Measurements from ENCODE around the gene C5orf15. TPM values are rescaled to one million over a fixed set of nuclear protein-coding genes. Genes with fewer than 3 reads are reported as not detected.

Gene C5orf15
- polyA plus RNA-seq, 1 of the 3 experiments (the other 2 are of a cell fraction), result 81.0 TPM

DNA sequence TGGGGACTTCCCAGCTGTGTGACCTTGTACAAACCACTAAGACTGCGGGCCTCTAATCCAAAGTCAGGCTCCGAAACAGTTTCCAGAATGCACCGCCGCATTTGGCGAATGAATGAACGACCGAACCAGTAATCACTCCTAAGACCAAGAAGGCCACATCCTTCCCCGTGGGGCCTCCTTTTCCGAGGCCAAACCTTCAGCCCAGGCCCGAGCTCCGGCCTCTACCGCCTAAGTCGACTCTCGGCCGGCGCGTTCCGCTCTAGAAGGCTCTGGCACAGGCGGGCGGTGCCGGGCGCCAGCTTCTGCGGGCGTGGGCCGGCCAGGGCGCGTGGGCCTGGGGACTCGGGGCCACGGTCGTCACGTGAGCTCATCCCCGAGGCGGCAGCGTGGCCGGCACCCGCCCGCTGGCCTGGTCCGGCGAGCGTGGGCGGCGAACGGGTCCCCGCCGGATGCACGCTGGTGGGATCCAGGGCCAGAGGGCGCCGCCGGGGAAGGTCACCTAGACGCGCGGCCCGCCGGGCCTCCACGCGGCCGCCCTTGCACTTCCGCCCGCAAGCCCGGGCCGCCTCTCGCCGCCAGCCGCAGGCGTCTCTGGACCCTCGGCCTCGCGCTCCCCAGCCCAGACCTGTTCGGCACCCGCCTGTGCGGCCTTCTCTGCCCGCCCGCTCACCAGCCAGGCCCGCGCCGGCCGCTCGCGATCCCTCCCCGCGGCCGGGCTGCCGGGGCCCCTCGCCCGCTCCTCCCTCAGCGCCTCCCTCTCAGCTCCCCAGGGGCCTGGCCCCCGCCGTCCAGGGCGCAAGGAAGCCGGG is 35.6 kb upstream of the C5orf15 start:
- Histone ChIP-seq H3K27me3 (ENCODE audit: insufficient read depth) (no peaks in the 10 kb centered on the region), H3K4me2 (peak overlapping the region; percentile 98), H3K36me3 (replicated peaks in 1 of 2; ENCODE audit: control insufficient read depth in 1 of 2, insufficient read depth in 2 of 2, low read length in 1 of 2) (peaks cover 4 to 14% of the 10 kb centered on the region in 2 experiments), H3K9me2 (no peaks in the 10 kb centered on the region), H3K9me3 (no peaks in the 10 kb centered on the region), H3K4me3 (ENCODE audit: low read depth in 2 of 2, low read length in 1 of 2) (peak overlapping the region; percentile 75 to 83), H3K9ac (peak overlapping the region; percentile 97), H3K4me1 (ENCODE audit: control insufficient read depth in 1 of 2, insufficient read depth in 2 of 2, low read depth in 1 of 2, low read length in 1 of 2) (peaks cover 16 to 39% of the 10 kb centered on the region in 2 experiments; a peak in 2 of 4 replicates), H3K79me2 (ENCODE audit: insufficient read depth) (peaks cover 67% of the 10 kb centered on the region), H2AFZ (ENCODE audit: low read depth) (no peak overlapping the region), H4K20me1 (ENCODE audit: insufficient read depth) (peaks cover 48% of the 10 kb centered on the region), H3K27ac (ENCODE audit: low read depth in 2 of 2, low read length in 1 of 2) (peak overlapping the region; percentile 92 to 95), H3F3A (replicated peaks; ENCODE audit: insufficient read depth) (peaks cover 9% of the 10 kb centered on the region)
- TF ChIP-seq YY1 (IDR thresholded peaks at IDR 0.05; ENCODE audit: low read depth) (no peak), CHD2 (IDR thresholded peaks at IDR 0.05; ENCODE audit: low read length, partially characterized antibody) (no peak), REST (IDR thresholded peaks at IDR 0.05; ENCODE audit: low read depth, low read length) (no peak), NRF1 (IDR thresholded peaks at IDR 0.05; ENCODE audit: low read depth, low read length) (no peak), USF1 (IDR thresholded peaks at IDR 0.05; ENCODE audit: borderline replicate concordance, low read depth) (peak; percentile 66), TAF1 (IDR thresholded peaks at IDR 0.05; ENCODE audit: borderline replicate concordance, low read depth, low read length) (no peak), JUND (IDR thresholded peaks at IDR 0.05) (no peak), USF2 (IDR thresholded peaks at IDR 0.05; ENCODE audit: borderline replicate concordance, low read depth, low read length) (no peak), NFIC (IDR thresholded peaks at IDR 0.05; ENCODE audit: borderline replicate concordance) (no peak), GATA2 (CRISPR knock-in tag; IDR thresholded peaks at IDR 0.05) (no peak), EP300 (IDR thresholded peaks at IDR 0.05; ENCODE audit: borderline replicate concordance in 1 of 2, low read depth in 1 of 2, low read length in 1 of 2) (no peak), ZBTB33 (IDR thresholded peaks at IDR 0.05; ENCODE audit: borderline replicate concordance, low read depth) (no peak), RXRA (IDR thresholded peaks at IDR 0.05; ENCODE audit: borderline replicate concordance, low read depth) (no peak), POLR2AphosphoS5 (IDR thresholded peaks at IDR 0.05; ENCODE audit: low read depth, low read length) (no peak), TCF12 (IDR thresholded peaks at IDR 0.05) (no peak), TEAD4 (IDR thresholded peaks at IDR 0.05; ENCODE audit: borderline replicate concordance, insufficient read depth) (no peak)
- TF ChIP-seq, protein P1, sequence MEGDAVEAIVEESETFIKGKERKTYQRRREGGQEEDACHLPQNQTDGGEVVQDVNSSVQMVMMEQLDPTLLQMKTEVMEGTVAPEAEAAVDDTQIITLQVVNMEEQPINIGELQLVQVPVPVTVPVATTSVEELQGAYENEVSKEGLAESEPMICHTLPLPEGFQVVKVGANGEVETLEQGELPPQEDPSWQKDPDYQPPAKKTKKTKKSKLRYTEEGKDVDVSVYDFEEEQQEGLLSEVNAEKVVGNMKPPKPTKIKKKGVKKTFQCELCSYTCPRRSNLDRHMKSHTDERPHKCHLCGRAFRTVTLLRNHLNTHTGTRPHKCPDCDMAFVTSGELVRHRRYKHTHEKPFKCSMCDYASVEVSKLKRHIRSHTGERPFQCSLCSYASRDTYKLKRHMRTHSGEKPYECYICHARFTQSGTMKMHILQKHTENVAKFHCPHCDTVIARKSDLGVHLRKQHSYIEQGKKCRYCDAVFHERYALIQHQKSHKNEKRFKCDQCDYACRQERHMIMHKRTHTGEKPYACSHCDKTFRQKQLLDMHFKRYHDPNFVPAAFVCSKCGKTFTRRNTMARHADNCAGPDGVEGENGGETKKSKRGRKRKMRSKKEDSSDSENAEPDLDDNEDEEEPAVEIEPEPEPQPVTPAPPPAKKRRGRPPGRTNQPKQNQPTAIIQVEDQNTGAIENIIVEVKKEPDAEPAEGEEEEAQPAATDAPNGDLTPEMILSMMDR (IDR thresholded peaks at IDR 0.05), result no peak
- TF ChIP-seq, protein P2, sequence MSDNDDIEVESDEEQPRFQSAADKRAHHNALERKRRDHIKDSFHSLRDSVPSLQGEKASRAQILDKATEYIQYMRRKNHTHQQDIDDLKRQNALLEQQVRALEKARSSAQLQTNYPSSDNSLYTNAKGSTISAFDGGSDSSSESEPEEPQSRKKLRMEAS (IDR thresholded peaks at IDR 0.05; ENCODE audit: low read depth), result 0 out of 2 replicates have a peak, but pooled peaks have one; percentile 7
- peak; percentile 82 for DNase-seq
- WGBS (ENCODE audit: low lambda C conversion rate), result 1% methylated on average over 25 of the region's 90 CpGs
- POLR2A ChIA-PET, result interaction anchor here (0.6 to 1.9 kb wide), 3 partner anchors 30 to 704 kb away, joined by 3 to 8 read pairs (median 3); no protein-coding TSS in a partner anchor
- CTCF ChIA-PET, result interaction anchor here (0.8 to 6.7 kb wide), 8 partner anchors 10 to 136 kb away, joined by 3 to 32 read pairs (median 4); no protein-coding TSS in a partner anchor

Measured in SK-N-SH (cell line).